Measurements from ENCODE around the gene SRBD1.

SRBD1 gene

GRCh38 chr2:45390861-45391260 is 220.2 kb downstream of the SRBD1 start:
- no peak for DNase-seq
- Mint-ChIP-seq H3K4me1 (ENCODE audit: low read depth in 2 of 2) (no peaks in the 10 kb centered on the region), H3K27ac (no peak overlapping the region), H3K9me3 (no peaks in the 10 kb centered on the region), H3K36me3 (ENCODE audit: insufficient read depth) (peaks cover 15% of the 10 kb centered on the region), H3K27me3 (no peaks in the 10 kb centered on the region), H3K4me3 (no peak overlapping the region)
- ATAC-seq (replicated peaks), result no peak

DNA sequence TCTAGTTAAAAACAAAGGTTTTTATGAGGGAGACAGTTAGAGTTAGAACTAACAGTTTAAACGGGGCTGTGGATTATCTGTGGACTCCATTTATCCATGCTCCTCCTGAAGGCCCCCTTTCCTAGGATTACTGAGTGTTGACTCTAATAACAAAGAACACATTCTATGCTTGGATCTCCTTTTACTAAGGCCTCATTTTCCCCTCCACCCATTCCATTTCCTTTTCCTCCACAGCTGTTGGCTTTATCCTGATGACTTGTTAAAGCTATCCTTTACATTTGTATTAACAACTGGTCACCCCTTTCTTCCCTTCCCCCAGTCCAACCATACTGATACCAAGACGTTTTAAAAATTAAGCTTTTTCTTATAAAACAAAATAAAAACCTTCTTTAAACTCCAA is 220.6 kb downstream of the SRBD1 start:
- ATAC-seq (replicated peaks), result no peak
- Mint-ChIP-seq H3K27ac (no peak overlapping the region), H3K36me3 (ENCODE audit: insufficient read depth) (peaks cover 15% of the 10 kb centered on the region), H3K4me3 (no peak overlapping the region), H3K4me1 (ENCODE audit: low read depth in 2 of 2) (no peaks in the 10 kb centered on the region), H3K27me3 (no peaks in the 10 kb centered on the region), H3K9me3 (no peaks in the 10 kb centered on the region)
- no peak for DNase-seq

DNA sequence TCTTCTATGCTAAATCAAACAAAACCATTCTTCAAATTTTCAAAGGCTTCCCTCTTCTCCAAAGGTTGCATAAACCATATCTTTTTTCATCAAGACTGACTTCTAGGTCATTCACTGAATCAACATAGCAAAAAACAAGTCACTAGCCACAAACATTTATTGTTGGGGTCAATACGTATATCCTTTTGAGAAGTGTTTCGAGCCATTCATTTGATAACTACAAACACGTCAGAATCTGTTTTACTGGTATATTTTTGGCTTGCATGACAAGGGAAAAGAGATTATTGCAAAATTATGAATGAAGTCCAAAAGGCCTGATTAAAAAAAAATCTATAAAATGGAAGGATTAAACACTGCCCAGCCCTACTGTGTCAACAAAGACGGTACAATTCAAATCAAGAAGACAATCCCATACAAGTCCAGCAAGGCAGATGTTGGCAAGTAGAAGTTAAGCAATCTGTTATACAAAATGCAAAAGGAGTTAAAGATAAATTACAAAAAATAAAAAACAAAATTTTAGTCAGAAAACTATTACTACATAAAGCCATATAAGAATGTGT is 222.4 kb downstream of the SRBD1 start:
- Mint-ChIP-seq H3K27me3 (no peaks in the 10 kb centered on the region), H3K27ac (no peak overlapping the region), H3K4me3 (no peak overlapping the region), H3K4me1 (ENCODE audit: low read depth in 2 of 2) (no peaks in the 10 kb centered on the region), H3K9me3 (no peaks in the 10 kb centered on the region), H3K36me3 (ENCODE audit: insufficient read depth) (peaks cover 15% of the 10 kb centered on the region)
- DNase-seq, result no peak
- no peak for ATAC-seq (replicated peaks)

- Mint-ChIP-seq H3K4me1 (ENCODE audit: low read depth in 2 of 2) (no peaks in the 10 kb centered on the region), H3K4me3 (no peak overlapping the region), H3K27ac (peak overlapping the region in 1 of 2 donors; percentile 26), H3K36me3 (ENCODE audit: insufficient read depth) (no peaks in the 10 kb centered on the region), H3K9me3 (no peaks in the 10 kb centered on the region), H3K27me3 (no peaks in the 10 kb centered on the region)
- no peak for ATAC-seq (replicated peaks)
- DNase-seq, result no peak
These were observed 228.3 kb downstream of the SRBD1 start for GRCh38 chr2:45382744-45383143.

GRCh38 chr2:45380131-45380836 is 230.8 kb downstream of the SRBD1 start:
- ATAC-seq (replicated peaks) (no peak), DNase-seq (no peak)
- no peaks in the 10 kb centered on the region for H3K9me3 Mint-ChIP-seq
- H3K27me3 Mint-ChIP-seq, result no peaks in the 10 kb centered on the region
- no peak overlapping the region for H3K27ac Mint-ChIP-seq
- H3K4me3 Mint-ChIP-seq, result no peak overlapping the region
- no peaks in the 10 kb centered on the region for H3K4me1 Mint-ChIP-seq (ENCODE audit: low read depth in 2 of 2)
- H3K36me3 Mint-ChIP-seq (ENCODE audit: insufficient read depth), result no peaks in the 10 kb centered on the region

DNA sequence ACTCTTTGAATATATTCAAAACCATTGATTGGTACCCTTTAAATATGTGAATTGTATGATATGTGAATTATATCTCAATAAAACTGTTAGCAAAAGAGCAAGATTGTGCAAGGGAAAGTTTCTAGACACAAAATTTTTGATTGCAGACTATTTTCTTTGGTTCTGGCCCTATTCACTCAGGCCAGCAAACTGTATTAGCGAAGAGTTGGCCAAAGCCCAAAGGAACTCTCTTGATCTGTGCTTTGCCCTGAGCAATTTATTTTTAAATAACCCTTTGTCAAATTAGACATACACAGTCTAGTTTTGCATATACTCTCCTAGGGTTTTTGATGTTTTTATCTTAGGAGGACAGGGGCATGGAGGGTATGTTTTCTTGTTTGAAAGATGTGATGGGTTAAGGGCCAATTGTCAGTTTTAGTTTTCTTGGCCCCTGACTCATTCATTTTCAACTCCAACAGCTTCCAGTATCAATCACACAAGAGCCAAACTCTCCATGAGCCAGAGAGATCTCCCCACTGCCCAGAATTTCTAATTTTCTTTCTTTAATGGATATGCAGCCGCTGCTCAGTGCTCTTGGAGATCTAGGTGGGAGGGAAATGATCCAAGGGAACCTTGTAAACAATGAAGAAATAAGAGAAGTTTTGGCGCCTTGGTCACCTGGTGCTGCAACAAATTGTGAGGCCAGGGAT is 231.5 kb downstream of the SRBD1 start:
- Mint-ChIP-seq H3K36me3 (ENCODE audit: insufficient read depth) (no peaks in the 10 kb centered on the region), H3K4me3 (no peak overlapping the region), H3K27ac (no peak overlapping the region), H3K9me3 (no peaks in the 10 kb centered on the region), H3K27me3 (no peaks in the 10 kb centered on the region), H3K4me1 (ENCODE audit: low read depth in 2 of 2) (no peaks in the 10 kb centered on the region)
- DNase-seq (no peak), ATAC-seq (replicated peaks) (no peak)

- Mint-ChIP-seq H3K27ac (no peak overlapping the region), H3K27me3 (no peaks in the 10 kb centered on the region), H3K4me1 (ENCODE audit: low read depth in 2 of 2) (no peaks in the 10 kb centered on the region), H3K9me3 (no peaks in the 10 kb centered on the region), H3K36me3 (ENCODE audit: insufficient read depth) (no peaks in the 10 kb centered on the region), H3K4me3 (no peak overlapping the region)
- DNase-seq (no peak), ATAC-seq (replicated peaks) (no peak)
These were observed 237.5 kb downstream of the SRBD1 start for GRCh38 chr2:45373534-45373933.

DNA sequence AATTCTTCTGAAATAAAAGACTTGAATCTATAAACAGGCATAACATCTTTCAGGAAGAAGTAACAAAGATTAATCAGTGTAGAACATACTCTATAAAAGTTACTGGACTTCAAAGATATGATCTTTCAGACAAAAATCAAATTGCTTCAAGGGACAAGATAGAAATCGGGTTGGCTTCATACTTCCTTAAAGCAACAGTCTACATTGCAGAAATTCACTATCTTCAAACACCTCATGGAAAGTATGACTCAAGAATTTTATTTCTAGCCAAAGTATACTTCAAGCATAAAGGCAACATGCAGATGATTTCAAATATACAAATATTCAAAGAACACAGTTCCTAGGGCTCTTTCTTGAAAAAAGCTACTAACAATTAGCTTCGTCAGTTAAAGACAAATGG is 240.7 kb downstream of the SRBD1 start:
- no peaks in the 10 kb centered on the region for H3K9me3 Mint-ChIP-seq
- no peak for ATAC-seq (replicated peaks)
- H3K4me1 Mint-ChIP-seq (ENCODE audit: low read depth in 2 of 2), result no peaks in the 10 kb centered on the region
- no peaks in the 10 kb centered on the region for H3K36me3 Mint-ChIP-seq (ENCODE audit: insufficient read depth)
- DNase-seq, result no peak
- H3K27me3 Mint-ChIP-seq, result peaks cover 0 to 15% of the 10 kb centered on the region in 2 donors
- H3K4me3 Mint-ChIP-seq, result no peak overlapping the region
- H3K27ac Mint-ChIP-seq, result no peak overlapping the region

DNA sequence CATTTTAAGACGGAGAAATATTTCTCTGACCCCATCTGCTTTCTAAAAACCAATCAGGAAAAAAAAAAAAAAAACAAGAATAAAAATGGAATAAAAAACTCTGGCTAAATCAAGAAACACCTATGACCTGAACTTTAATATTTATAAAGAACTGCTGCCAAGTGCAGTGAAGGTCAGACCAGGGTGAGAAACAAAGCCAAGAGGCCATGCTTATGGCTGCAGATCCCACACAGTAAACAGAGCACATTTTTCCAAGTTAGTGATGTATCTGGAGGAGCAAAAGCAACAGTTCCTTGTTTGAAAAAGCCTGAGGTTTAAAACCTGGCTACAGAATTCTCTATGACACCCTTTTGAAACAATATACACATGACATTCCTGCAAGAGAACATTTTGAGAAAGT is 242.3 kb downstream of the SRBD1 start:
- DNase-seq (no peak), ATAC-seq (replicated peaks) (no peak)
- H3K9me3 Mint-ChIP-seq, result no peaks in the 10 kb centered on the region
- H3K27ac Mint-ChIP-seq, result no peak overlapping the region
- peaks cover 0 to 15% of the 10 kb centered on the region in 2 donors for H3K27me3 Mint-ChIP-seq
- no peak overlapping the region for H3K4me3 Mint-ChIP-seq
- H3K4me1 Mint-ChIP-seq (ENCODE audit: low read depth in 2 of 2), result no peaks in the 10 kb centered on the region
- H3K36me3 Mint-ChIP-seq (ENCODE audit: insufficient read depth), result no peaks in the 10 kb centered on the region

DNA sequence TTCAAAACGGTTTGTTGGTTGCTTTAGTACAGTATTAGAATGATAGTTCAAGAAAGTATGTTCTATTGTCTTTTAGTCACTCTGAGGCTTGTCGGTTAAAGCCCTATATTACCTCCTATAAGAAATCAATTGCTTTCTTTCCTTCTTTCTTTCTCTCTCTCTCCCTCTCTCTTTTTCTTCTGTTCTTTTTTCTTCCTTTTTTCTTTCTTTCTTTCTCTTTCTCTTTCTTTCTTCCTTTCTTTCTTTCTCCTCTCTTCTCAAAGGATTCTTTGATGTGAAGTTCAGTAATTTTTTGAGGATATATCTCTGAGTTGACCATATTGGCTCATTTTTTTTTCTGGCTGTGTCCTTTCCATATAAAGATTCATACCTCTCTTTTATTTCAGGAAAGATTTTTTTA is 249.4 kb downstream of the SRBD1 start:
- Mint-ChIP-seq H3K27ac (no peak overlapping the region), H3K9me3 (no peaks in the 10 kb centered on the region), H3K27me3 (no peaks in the 10 kb centered on the region), H3K4me1 (ENCODE audit: low read depth in 2 of 2) (no peaks in the 10 kb centered on the region), H3K36me3 (ENCODE audit: insufficient read depth) (no peaks in the 10 kb centered on the region), H3K4me3 (no peak overlapping the region)
- DNase-seq, result no peak
- no peak for ATAC-seq (replicated peaks)

GRCh38 chr2:45354776-45355175 is 256.3 kb downstream of the SRBD1 start:
- no peaks in the 10 kb centered on the region for H3K9me3 Mint-ChIP-seq
- H3K4me1 Mint-ChIP-seq (ENCODE audit: low read depth in 2 of 2), result no peaks in the 10 kb centered on the region
- H3K27ac Mint-ChIP-seq, result no peak overlapping the region
- H3K4me3 Mint-ChIP-seq, result no peak overlapping the region
- no peak for DNase-seq
- no peaks in the 10 kb centered on the region for H3K27me3 Mint-ChIP-seq
- ATAC-seq (replicated peaks), result no peak
- H3K36me3 Mint-ChIP-seq (ENCODE audit: insufficient read depth), result no peaks in the 10 kb centered on the region

DNA sequence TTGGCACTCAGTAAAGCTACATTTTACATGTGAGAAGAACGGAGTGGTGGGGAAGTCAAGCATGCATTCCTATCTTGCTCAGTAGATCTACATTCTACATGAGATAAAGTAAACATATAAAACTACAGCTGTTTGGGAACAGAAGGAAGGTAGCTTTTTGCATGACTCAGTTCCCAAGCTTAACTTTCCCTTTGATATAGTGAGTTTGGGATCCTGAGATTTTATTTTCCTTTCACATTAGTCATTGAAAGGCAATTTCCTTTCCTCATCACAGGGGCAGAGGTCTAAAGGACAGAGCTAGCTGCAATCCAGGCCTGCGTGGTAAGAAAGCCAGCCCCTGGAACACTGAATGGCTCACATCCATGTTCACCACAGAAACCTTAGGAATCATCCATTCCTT is 257.2 kb downstream of the SRBD1 start:
- Mint-ChIP-seq H3K36me3 (ENCODE audit: insufficient read depth) (no peaks in the 10 kb centered on the region), H3K27me3 (no peaks in the 10 kb centered on the region), H3K27ac (no peak overlapping the region), H3K4me3 (no peak overlapping the region), H3K9me3 (no peaks in the 10 kb centered on the region), H3K4me1 (ENCODE audit: low read depth in 2 of 2) (no peaks in the 10 kb centered on the region)
- ATAC-seq (replicated peaks) (no peak), DNase-seq (no peak)

DNA sequence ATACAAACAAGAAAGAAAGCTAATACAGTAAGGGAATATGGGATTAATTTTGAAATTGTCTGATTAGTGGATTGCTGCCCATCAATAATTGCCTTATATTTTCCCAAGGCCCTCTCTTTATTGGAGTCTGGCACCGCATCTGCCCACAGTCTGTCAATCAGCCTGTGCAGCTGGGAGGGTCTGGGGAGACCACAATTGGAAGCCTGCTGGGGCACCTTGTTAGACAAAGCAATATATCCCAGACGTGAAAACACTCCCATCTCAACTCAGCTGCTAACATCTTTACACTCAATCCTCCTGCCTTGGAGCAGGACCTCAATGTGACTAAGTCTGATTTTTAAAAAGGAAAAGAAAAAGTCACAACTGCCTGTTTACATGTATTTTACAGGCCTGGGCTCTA is 258.6 kb downstream of the SRBD1 start:
- Mint-ChIP-seq H3K27ac (no peak overlapping the region), H3K36me3 (ENCODE audit: insufficient read depth) (no peaks in the 10 kb centered on the region), H3K27me3 (no peaks in the 10 kb centered on the region), H3K4me3 (no peak overlapping the region), H3K4me1 (ENCODE audit: low read depth in 2 of 2) (no peaks in the 10 kb centered on the region), H3K9me3 (no peaks in the 10 kb centered on the region)
- DNase-seq, result no peak
- no peak for ATAC-seq (replicated peaks)
